HepG2 (cell line): ENCODE data around the gene PKD2L1. TPM values are rescaled to one million over a fixed set of nuclear protein-coding genes. Genes with fewer than 3 reads are reported as not detected.

Source experiments
- FOXO1 ChIP-seq: sonication (generic); formaldehyde crosslinking; IDR thresholded peaks from 2 replicates; pipeline ENCODE4 v1.4.0; 2020; ENCODE audit warnings: missing genetic modification reagents
- FOXP1 ChIP-seq, 2 experiments: fragments of 450-650 bp in 1 of 2; IDR thresholded peaks; 2 replicates each; pipeline ENCODE4 v1.6.1; 2017 to 2018; ENCODE audit warnings: antibody characterized with exemption in 1 of 2
- HOXD1 ChIP-seq: sonication (generic); formaldehyde crosslinking; IDR thresholded peaks from 2 replicates; pipeline ENCODE4 v1.5.0; 2020; ENCODE audit warnings: missing genetic modification reagents
- KAT8 ChIP-seq: IDR thresholded peaks from 2 replicates; pipeline ENCODE4 v1.6.1; 2016; ENCODE audit warnings: missing genetic modification reagents, missing compliant biosample characterization
- PHF21A ChIP-seq: sonication (generic); formaldehyde crosslinking; IDR thresholded peaks from 2 replicates; pipeline ENCODE4 v1.5.0; 2020; ENCODE audit warnings: mild to moderate bottlenecking, missing genetic modification reagents
- RCOR2 ChIP-seq: IDR thresholded peaks from 2 replicates; pipeline ENCODE4 v1.6.1; 2016; ENCODE audit warnings: missing biosample characterization, missing genetic modification reagents
- SP5 ChIP-seq: IDR thresholded peaks from 2 replicates; pipeline ENCODE4 v1.6.1; 2016; ENCODE audit warnings: low read depth, borderline replicate concordance
- SYNCRIP ChIP-seq: fragments of 200-400 bp; formaldehyde crosslinking; IDR thresholded peaks from 2 replicates; pipeline ENCODE4 v1.6.1; 2018; ENCODE audit warnings: mild to moderate bottlenecking, low read depth, low read length; ENCODE audit not compliant: insufficient read depth
- ZKSCAN1 ChIP-seq: fragments of 150-350 bp; IDR thresholded peaks from 2 replicates; pipeline ENCODE4 v1.6.1; 2014; ENCODE audit warnings: low read length
- ZNF563 ChIP-seq: sonication (generic); formaldehyde crosslinking; IDR thresholded peaks from 2 replicates; pipeline ENCODE4 v1.8.0; 2022; ENCODE audit warnings: mild to moderate bottlenecking, moderate library complexity, missing genetic modification reagents
- ZNF644 ChIP-seq: IDR thresholded peaks from 2 replicates; pipeline ENCODE4 v1.6.1; 2016; ENCODE audit warnings: low read depth
- ZNF781 ChIP-seq: sonication (generic); formaldehyde crosslinking; IDR thresholded peaks from 2 replicates; pipeline ENCODE4 v1.5.1; 2020; ENCODE audit warnings: borderline replicate concordance, mild to moderate bottlenecking, missing genetic modification reagents; ENCODE audit errors: not compliant biosample characterization
- ZNF839 ChIP-seq: sonication (generic); formaldehyde crosslinking; IDR thresholded peaks from 2 replicates; pipeline ENCODE4 v1.4.0; 2020; ENCODE audit warnings: missing genetic modification reagents, mild to moderate bottlenecking, borderline replicate concordance
- polyA plus RNA-seq, 8 experiments: library from polyadenylated mRNA; depleted of rRNA in 3 of 8; stranded (reverse) in 7 of 8; unstranded in 1 of 8; fragments of >200 nt; fragmentation: Illumina TruSeq in 4 of 8; extraction: Trizol in 4 of 8; gene quantifications; 2 replicates each; pipeline versions ENCODE4 v1.2.1 to v1.2.3, GENCODE V29; 2011 to 2016; ENCODE audit warnings: low read depth in 4 of 8, missing spikeins in 1 of 8, mixed read lengths in 1 of 8; ENCODE audit not compliant: insufficient read depth in 1 of 8
- total RNA-seq, 5 experiments: library from RNA; depleted of rRNA; stranded (reverse); fragments of >200 nt; fragmentation: Illumina TruSeq; extraction: Trizol; gene quantifications; 2 replicates each; pipeline ENCODE4 v1.2.3, GENCODE V29; 2016; ENCODE audit warnings: low read depth in 1 of 5
- TF ChIP-seq, protein P1 (sequence below): sonication (generic); formaldehyde crosslinking; IDR thresholded peaks from 2 replicates; pipeline ENCODE4 v1.8.0; 2022; ENCODE audit warnings: missing genetic modification reagents, mild to moderate bottlenecking, moderate library complexity, borderline replicate concordance
- TF ChIP-seq, protein P2 (sequence below): sonication (generic); formaldehyde crosslinking; conservative IDR thresholded peaks from 2 replicates; pipeline ENCODE4 v1.8.0; 2022; ENCODE audit warnings: mild to moderate bottlenecking, moderate library complexity, missing genetic modification reagents
- TF ChIP-seq, protein P3 (sequence below): sonication (generic); formaldehyde crosslinking; IDR thresholded peaks from 2 replicates; pipeline ENCODE4 v1.4.0; 2020; ENCODE audit warnings: missing genetic modification reagents, borderline replicate concordance
- TF ChIP-seq, protein P4 (sequence below): IDR thresholded peaks from 2 replicates; pipeline ENCODE4 v1.6.1; 2016; ENCODE audit warnings: missing compliant biosample characterization, missing genetic modification reagents, borderline replicate concordance
- TF ChIP-seq, protein P5 (sequence below): IDR thresholded peaks from 2 replicates; pipeline ENCODE4 v1.6.1; 2016
- TF ChIP-seq, protein P6 (sequence below), 2 experiments: fragments of 450-650 bp in 1 of 2; sonication (generic) in 1 of 2; formaldehyde crosslinking; IDR thresholded peaks; 2 replicates each; pipeline versions ENCODE4 v1.5.0 to v1.8.0; 2020 to 2022; ENCODE audit warnings: mild to moderate bottlenecking in 1 of 2, missing genetic modification reagents in 1 of 2

The PKD2L1 gene
- total and polyA plus RNA-seq, 2 of the 13 experiments (the other 11 are each of a cell fraction or from before 2014, with no cell fraction given) = 0.07 to 0.15 TPM

DNA sequence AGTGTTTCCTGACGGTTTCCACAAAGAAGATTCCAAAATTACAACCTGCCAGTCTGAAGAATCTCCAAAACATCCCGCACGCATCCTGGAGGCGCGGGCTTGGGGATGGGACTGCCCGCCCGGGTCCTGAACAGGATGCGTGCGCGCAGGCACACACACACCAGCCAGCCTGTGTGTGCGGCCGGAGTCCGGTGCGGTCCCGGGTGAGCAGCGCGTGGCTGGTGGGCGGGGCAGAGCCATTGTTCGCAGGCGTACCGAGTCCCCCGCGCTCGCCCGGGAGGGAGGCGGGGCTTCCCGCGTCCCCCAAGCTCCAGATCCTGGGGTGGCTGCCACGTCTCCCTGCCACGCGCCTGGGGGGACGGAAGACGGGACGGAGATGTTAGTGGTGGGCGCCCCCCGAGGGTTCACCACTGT is 16.3 kb upstream of the PKD2L1 start (continued):
- no peak for TF ChIP-seq ZNF563 (CRISPR knock-in tag)
- TF ChIP-seq, protein P1, sequence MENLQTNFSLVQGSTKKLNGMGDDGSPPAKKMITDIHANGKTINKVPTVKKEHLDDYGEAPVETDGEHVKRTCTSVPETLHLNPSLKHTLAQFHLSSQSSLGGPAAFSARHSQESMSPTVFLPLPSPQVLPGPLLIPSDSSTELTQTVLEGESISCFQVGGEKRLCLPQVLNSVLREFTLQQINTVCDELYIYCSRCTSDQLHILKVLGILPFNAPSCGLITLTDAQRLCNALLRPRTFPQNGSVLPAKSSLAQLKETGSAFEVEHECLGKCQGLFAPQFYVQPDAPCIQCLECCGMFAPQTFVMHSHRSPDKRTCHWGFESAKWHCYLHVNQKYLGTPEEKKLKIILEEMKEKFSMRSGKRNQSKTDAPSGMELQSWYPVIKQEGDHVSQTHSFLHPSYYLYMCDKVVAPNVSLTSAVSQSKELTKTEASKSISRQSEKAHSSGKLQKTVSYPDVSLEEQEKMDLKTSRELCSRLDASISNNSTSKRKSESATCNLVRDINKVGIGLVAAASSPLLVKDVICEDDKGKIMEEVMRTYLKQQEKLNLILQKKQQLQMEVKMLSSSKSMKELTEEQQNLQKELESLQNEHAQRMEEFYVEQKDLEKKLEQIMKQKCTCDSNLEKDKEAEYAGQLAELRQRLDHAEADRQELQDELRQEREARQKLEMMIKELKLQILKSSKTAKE = peak; percentile 89; the same call in 1 of the 2 replicates
- TF ChIP-seq ZNF839 (CRISPR knock-in tag) = no peak
- TF ChIP-seq PHF21A (CRISPR knock-in tag) = no peak
- TF ChIP-seq ZNF644 (CRISPR knock-in tag) = peak; percentile 25; the same call in 1 of the 2 replicates
- TF ChIP-seq SYNCRIP = no peak
- TF ChIP-seq, protein P2, sequence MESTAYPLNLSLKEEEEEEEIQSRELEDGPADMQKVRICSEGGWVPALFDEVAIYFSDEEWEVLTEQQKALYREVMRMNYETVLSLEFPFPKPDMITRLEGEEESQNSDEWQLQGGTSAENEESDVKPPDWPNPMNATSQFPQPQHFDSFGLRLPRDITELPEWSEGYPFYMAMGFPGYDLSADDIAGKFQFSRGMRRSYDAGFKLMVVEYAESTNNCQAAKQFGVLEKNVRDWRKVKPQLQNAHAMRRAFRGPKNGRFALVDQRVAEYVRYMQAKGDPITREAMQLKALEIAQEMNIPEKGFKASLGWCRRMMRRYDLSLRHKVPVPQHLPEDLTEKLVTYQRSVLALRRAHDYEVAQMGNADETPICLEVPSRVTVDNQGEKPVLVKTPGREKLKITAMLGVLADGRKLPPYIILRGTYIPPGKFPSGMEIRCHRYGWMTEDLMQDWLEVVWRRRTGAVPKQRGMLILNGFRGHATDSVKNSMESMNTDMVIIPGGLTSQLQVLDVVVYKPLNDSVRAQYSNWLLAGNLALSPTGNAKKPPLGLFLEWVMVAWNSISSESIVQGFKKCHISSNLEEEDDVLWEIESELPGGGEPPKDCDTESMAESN (CRISPR knock-in tag) = peak; percentile 16; the same call in 1 of the 2 replicates
- TF ChIP-seq ZKSCAN1 = no peak
- TF ChIP-seq, protein P3, sequence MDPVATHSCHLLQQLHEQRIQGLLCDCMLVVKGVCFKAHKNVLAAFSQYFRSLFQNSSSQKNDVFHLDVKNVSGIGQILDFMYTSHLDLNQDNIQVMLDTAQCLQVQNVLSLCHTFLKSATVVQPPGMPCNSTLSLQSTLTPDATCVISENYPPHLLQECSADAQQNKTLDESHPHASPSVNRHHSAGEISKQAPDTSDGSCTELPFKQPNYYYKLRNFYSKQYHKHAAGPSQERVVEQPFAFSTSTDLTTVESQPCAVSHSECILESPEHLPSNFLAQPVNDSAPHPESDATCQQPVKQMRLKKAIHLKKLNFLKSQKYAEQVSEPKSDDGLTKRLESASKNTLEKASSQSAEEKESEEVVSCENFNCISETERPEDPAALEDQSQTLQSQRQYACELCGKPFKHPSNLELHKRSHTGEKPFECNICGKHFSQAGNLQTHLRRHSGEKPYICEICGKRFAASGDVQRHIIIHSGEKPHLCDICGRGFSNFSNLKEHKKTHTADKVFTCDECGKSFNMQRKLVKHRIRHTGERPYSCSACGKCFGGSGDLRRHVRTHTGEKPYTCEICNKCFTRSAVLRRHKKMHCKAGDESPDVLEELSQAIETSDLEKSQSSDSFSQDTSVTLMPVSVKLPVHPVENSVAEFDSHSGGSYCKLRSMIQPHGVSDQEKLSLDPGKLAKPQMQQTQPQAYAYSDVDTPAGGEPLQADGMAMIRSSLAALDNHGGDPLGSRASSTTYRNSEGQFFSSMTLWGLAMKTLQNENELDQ (CRISPR knock-in tag) = no peak
- TF ChIP-seq FOXP1 (IDR thresholded peaks at IDR 0.05) = no peak
- TF ChIP-seq FOXP1 (CRISPR knock-in tag; IDR thresholded peaks at IDR 0.05) = peak; percentile 76
- TF ChIP-seq, protein P4, sequence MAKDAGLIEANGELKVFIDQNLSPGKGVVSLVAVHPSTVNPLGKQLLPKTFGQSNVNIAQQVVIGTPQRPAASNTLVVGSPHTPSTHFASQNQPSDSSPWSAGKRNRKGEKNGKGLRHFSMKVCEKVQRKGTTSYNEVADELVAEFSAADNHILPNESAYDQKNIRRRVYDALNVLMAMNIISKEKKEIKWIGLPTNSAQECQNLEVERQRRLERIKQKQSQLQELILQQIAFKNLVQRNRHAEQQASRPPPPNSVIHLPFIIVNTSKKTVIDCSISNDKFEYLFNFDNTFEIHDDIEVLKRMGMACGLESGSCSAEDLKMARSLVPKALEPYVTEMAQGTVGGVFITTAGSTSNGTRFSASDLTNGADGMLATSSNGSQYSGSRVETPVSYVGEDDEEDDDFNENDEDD (CRISPR knock-in tag) = peak; percentile 68; the same call in 1 of the 2 replicates
- TF ChIP-seq RCOR2 (CRISPR knock-in tag) = peak; percentile 47; the same call in 1 of the 2 replicates
- TF ChIP-seq, protein P5, sequence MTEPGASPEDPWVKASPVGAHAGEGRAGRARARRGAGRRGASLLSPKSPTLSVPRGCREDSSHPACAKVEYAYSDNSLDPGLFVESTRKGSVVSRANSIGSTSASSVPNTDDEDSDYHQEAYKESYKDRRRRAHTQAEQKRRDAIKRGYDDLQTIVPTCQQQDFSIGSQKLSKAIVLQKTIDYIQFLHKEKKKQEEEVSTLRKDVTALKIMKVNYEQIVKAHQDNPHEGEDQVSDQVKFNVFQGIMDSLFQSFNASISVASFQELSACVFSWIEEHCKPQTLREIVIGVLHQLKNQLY (CRISPR knock-in tag) = peak; percentile 96
- peak; percentile 36 for TF ChIP-seq ZNF781 (CRISPR knock-in tag)
- TF ChIP-seq SP5 (CRISPR knock-in tag) = peak; percentile 97
- TF ChIP-seq FOXO1 (CRISPR knock-in tag) = peak; percentile 82; the same call in 1 of the 2 replicates
- TF ChIP-seq, protein P6, sequence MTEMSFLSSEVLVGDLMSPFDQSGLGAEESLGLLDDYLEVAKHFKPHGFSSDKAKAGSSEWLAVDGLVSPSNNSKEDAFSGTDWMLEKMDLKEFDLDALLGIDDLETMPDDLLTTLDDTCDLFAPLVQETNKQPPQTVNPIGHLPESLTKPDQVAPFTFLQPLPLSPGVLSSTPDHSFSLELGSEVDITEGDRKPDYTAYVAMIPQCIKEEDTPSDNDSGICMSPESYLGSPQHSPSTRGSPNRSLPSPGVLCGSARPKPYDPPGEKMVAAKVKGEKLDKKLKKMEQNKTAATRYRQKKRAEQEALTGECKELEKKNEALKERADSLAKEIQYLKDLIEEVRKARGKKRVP (CRISPR knock-in tag; IDR thresholded peaks at IDR 0.05) = peak in 1 of 2 experiments; percentile 35; a peak in 1 of 4 replicates
- peak; percentile 35; the same call in 1 of the 2 replicates for TF ChIP-seq KAT8 (CRISPR knock-in tag)
- peak; percentile 82 for TF ChIP-seq HOXD1 (CRISPR knock-in tag)
